GM19023 (cell line): Measurements from ENCODE around the gene TMEM117.
A peak's percentile ranks its signal among the peaks of the same experiment; 100 is the strongest.

Experiments used
- ATAC-seq: cut with Tn5 transposase; IDR thresholded peaks from one replicate; pipeline ENCODE4 v1.9.1; 2021; ENCODE audit warnings: mild to moderate bottlenecking, moderate library complexity; ENCODE audit not compliant: unreplicated experiment

The TMEM117 gene

GRCh38 chr12:43835656-43836474, at the start of gene TMEM117:
TMEM117 (plus strand) TSS chr12:43836081.
- ATAC-seq = peak; percentile 83

DNA sequence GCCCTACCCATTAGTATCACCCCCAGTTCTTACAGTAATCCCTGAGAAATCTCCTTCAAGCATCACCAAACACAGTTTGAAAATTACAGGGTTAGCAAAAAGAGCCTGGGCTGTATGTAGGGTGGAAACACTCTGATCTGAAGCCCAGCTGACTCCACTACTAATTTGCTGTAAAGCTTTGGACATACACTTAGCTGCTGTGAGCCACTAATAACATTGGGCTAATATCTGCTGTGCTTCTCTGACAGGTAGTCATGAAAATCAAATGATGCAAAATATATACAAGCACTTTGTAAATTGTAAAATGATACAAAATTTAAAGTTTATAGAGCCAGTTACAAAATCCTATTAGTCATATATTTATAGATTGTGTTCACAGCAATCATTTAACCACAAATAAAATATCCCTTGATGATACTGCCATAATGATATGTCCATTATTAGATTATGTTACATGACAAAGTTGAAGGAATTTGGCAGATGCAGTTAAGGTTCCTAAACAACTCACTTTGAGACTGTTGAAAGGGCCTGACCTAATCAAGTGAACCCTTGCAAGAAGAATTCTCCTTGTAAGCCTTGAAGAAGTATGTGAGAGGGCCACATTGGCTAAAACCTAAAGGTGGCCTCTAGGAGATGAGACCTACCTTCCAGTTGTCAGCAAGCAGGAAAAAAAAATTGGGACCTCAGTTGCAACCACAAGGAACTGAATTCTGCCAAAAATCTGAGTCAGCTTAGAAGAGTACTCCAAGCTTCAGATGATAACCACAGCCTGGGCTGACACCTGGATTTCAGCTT, 48.8 kb upstream of the TMEM117 start:
- no peak for ATAC-seq

DNA sequence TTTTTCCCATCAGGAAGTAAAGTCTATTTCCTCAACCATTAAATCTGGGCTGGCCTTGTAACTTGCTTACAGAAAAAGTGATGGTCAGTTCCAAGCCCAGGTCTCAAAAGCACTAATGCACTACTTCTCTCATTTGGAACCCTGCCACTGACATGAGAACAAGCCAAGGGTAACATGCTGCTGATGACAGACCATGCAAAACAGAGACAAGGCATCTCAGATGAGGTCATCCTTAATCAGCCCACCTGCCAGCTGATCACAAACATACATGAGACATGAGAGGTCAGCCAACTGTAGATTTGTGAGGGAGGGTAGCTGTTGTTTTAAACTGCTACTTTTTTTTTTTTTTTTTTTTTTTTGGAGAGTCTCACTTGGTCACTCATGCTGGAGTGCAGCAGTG, 45.9 kb upstream of the TMEM117 start:
- ATAC-seq = no peak

- no peak for ATAC-seq
Observed at GRCh38 chr12:43795716-43796280, 40.1 kb upstream of the TMEM117 start.

DNA sequence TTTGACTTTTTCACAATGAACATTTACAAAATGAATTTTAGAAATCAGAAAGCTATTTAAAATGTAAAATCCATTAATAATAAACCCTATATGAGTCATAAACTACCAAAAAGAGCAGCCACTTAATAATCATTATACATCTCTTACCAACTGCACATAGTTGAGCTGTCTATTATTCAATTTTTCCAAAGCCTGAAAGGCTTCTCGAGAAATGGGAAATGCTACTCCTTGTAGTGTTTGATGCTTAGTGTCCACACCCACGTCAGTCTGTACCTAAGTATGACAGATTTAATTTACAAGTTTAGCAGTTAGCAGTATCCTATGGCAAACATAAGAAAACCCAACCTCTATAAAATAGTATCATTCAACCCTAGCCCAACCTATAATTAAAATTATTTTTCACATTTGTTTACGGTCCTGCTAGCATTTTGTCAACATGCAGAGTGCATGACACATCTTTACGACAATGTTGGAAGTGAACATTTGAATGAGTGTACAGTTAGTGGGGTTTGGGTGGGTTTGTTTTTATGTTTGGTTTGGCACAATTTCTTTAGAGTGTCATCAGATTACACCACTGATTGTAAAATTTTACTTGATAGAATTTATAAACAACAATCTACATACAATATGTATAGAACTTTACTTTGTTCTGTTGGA, 38.2 kb upstream of the TMEM117 start:
- no peak for ATAC-seq

- no peak for ATAC-seq
Observed at GRCh38 chr12:43805149-43805859, 30.6 kb upstream of the TMEM117 start.

DNA sequence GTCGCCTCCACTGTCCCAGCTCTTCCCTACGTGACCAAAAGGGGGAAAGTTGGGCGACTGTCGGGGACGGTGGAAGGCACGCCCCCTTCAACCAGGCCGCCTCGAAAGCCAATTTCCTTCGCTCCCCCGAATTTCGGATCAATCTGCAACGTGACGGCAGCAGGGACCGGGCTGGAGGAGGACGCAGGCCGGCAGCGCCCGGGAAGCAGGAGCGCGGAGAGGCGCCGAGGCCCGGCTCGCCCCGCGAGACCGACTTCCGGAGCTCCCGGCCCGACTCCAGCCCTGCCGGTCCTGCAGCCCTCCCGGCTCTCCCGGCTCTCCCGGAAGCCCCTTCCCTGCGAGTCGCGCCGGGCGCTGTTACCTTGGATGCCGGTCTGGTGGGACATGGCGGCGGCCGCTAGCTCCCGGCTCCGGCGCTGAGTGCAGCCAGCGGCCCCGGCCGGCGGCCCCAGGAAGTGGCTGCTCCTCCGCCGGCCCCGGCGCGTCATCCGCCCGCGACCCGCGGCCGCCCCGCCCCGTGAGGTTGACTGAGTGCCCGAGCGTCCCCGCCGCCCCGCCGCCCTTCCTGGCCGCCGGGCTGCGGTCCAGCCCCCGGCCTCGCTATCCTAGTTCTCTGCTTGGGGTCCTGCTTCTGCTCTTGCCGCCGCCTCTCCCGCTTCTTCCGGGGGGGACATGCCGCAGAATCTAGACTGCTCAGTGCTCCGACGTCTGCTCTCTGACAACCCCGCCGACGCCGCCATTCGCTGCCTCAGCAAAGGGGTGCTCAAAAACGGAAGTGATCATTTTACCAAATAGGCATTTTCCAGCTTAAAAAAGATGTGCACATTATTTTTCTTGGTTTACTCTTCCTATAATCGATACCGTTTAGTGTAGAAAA, 29.8 kb upstream of the TMEM117 start, which contains the start of gene TWF1:
TWF1 (minus strand) TSS at position 458 of the 877 bp plus-strand sequence; CDS start at position 386, 72 bp downstream.
- ATAC-seq = peak; percentile 98

- ATAC-seq = no peak
Observed at GRCh38 chr12:43806737-43807072, 29.2 kb upstream of the TMEM117 start.

- ATAC-seq = no peak
Observed at GRCh38 chr12:43807386-43807785, 28.5 kb upstream of the TMEM117 start.

DNA sequence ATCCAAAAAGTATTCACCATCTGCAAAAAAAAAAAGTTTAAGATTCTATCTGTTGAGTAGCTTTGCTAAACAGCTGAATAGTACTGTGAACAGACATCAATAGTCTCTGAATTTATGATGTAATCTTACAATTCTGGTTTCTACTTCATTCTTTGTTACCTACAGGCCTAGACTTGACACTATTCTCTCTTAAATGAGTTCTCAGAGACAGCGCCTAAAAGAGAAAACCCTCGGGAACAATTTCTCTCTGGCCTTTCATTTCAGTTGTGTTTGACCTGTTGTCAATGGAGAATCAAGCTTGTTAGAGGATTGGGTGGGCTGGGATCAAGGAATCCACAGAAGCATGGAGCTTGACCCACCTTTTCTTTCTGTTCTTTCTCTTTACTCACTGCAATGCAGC, 23.8 kb upstream of the TMEM117 start:
- ATAC-seq = no peak

- no peak for ATAC-seq
Observed at GRCh38 chr12:43812926-43813325, 23.0 kb upstream of the TMEM117 start.

DNA sequence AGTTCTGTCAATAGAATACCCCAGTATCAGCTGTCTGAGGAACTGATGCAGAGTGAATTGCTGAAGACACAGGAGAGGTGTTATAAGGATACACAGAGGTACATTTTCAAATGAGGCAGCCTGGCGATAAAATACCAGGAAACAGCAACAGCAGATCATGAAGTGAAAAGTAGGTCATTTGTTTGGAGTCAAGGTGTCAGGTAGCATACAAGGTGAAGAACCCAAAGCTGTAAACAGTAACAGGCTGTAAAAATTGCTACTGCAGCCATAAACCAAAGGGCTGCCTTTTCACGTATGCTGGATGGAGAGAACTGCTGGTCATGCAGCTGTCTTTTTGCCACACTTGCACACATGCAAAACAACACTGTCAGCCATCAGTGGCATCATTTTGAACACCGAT, 20.5 kb upstream of the TMEM117 start:
- no peak for ATAC-seq

- no peak for ATAC-seq
Observed at GRCh38 chr12:43816168-43816567, 19.7 kb upstream of the TMEM117 start.

DNA sequence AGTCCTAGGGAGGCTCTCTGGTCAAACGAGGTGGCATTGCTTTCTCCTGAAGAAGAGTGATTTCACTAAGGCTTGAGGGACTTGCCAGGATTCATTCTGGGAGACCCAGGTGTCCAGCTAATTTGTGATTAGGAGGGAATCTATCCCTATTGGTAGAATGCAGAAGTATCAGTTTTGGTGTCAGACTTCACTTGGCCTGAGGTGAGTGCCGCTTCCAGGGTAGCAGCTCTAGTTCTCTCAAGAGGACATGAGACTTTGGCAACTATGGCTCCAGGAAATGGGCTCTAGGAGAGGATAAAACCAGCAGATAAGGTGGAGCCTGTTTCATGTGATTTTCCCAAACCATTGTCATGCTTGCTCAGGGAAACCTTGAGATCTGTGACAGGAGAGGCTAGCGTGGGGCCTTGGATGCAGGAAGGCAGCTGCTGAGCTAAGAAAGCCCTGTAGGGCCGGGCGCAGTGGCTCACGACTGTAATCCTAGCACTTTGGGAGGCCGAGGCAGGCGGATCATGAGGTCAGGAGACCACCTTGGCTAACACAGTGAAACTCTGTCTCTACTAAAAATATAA, 11.6 kb upstream of the TMEM117 start:
- no peak for ATAC-seq

- no peak for ATAC-seq
Observed at GRCh38 chr12:43826681-43827080, 9.2 kb upstream of the TMEM117 start.

DNA sequence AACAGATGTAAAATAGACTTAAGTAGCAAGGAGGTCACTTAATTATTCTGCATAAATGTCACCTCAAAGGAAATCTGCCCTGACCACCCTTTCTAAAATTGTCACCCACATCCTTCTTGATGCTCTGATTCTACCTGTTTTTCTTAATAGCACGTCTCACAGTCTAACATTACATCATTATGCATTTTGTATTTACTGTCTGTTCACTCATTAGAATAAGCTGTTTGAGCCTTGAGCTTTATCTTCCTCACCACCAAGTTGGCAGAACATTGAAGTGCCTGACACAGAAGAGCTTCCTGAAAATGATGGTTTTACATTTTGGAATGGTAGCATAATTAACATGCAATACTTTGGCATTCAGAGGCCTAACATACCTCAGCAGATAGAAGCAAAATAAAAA, 8.8 kb upstream of the TMEM117 start:
- no peak for ATAC-seq

DNA sequence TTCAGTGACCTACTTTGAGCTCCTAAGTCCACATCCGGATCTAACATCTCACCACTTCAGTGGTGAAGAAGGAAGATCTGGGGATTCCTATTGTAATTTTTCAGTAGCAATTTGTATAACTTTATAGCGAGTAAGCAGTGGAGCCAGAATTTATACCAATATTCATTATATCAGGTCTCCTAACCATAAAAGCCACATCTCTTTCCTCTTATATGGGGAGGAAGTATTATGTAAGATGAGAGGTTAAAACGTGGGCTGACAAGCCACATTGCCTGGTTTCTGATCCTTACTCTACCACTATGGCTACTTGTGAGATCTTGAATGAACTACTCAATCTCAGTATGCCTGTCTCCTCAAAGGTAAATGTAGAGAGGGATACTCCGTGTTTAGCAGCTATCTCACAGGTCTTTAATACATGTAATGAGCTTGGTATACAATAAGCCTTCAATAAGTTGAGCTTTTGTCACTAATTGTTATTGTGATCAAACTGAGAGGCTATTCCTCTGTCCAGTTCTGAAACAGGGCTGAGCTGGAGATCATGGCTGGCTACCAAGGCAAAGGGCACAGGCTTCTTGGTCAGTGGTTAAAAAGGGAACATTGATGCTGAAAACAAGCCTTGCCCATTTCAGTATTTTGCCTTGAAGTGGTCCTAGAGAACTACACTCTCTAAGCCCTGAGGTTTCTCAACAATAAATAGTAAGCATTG, 3.3 kb upstream of the TMEM117 start:
- no peak for ATAC-seq

DNA sequence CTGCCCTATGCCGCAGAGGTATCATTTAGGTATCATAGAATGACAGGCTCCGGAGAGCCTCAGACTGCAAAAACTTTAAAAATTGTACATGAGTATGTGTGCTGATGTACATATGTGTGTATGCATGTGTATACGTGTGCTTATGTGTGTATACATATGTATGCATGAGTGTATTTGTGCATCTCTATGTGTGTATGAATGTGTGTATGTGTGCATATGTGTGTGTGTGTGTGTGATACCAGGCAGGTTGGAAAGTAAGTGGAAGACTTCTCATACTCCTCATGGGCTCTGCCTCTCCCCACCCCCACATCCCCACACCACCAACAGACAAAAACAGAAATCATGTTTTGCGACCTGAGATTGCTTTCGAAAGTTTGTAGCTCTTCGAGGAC, 621 bp upstream of the TMEM117 start:
- peak; percentile 10 for ATAC-seq
